DMS79 (cell line): ENCODE measurements around the gene DEF6.
A peak's percentile ranks its signal among the peaks of the same experiment; 100 is the strongest.
"Not testable (repeated sequence)": the region's sequence is repeated elsewhere in the genome, so short reads cannot be mapped to it uniquely, and the experiment has no call there.

Experiments
- DNase-seq: peaks from one replicate; lab custom pipeline; 2025; lab: John Stamatoyannopoulos, UW

Gene DEF6

DNA sequence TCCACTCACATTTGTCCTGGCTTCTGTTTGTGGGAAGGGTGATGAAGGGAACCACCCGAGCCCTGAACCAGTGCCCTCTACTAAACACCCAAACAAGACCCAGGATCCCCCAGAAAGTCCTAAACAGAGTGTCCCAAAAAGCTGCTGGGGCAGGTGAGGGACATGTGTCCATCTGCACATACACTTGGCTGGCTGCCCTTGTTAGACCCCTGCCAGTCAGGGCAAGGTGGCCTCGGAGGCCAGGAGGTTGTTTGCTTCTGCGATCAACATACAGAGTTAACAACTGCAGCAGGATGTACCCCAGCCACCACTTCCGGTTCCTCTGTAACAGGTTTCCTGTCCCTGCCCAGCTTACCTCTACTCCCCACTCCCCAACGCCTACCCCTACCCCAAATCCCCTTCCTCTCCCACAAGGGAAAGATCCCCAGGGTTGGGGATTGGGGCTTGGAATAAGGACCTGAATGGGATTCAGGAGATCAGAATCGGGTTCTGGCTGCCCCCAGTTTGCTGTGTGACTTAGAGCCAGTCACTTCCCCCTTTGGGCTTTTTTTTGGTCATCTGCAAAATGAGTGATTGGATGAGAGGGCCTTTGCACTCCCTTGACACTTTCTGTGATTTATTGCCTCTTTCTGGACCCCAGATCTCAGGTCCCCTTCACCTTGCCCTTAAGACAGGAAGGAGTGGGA is 13.9 kb downstream of the DEF6 start:
- no peak for DNase-seq

DNA sequence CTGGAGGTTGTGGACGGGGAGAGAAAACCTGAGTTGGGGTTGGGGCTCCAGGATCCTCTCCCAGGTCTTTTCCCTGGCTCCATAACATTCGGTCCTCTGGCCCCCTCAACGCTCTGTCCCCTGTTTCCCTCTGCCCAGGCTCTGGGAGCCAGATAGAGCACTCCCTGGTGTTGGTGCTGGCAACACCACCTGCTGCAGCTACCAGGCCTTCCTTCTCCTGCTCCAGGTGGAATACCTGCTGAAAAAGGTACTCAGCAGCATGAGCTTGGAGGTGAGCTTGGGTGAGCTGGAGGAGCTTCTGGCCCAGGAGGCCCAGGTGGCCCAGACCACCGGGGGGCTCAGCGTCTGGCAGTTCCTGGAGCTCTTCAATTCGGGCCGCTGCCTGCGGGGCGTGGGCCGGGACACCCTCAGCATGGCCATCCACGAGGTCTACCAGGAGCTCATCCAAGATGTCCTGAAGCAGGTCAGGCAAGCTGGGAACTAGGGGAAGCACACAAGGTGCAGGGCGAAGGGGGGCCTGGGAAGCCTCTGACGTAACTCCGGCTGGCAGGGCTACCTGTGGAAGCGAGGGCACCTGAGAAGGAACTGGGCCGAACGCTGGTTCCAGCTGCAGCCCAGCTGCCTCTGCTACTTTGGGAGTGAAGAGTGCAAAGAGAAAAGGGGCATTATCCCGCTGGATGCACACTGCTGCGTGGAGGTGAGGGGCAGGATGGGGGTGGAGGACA is 14.6 kb downstream of the DEF6 start:
- DNase-seq, result no peak

DNA sequence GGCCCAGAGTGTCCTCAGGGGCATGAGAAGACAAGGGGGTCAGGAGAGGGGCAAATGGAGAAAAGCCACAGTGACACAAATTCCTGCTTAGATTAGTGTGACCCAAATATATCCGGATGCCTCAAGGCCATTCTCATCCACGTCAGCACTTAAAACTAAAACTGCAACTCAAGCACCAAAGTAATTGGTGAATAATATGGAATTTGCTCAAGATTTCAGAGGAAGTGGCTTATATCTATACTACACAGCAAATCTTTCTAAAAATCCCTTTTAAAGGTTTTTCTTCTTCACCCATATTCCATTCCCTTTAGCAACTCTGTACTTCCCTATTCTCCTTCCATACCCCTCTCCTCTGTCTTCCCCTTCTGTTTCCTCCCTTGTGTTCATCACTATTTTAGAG is 15.2 kb downstream of the DEF6 start:
- DNase-seq, result no peak

DNA sequence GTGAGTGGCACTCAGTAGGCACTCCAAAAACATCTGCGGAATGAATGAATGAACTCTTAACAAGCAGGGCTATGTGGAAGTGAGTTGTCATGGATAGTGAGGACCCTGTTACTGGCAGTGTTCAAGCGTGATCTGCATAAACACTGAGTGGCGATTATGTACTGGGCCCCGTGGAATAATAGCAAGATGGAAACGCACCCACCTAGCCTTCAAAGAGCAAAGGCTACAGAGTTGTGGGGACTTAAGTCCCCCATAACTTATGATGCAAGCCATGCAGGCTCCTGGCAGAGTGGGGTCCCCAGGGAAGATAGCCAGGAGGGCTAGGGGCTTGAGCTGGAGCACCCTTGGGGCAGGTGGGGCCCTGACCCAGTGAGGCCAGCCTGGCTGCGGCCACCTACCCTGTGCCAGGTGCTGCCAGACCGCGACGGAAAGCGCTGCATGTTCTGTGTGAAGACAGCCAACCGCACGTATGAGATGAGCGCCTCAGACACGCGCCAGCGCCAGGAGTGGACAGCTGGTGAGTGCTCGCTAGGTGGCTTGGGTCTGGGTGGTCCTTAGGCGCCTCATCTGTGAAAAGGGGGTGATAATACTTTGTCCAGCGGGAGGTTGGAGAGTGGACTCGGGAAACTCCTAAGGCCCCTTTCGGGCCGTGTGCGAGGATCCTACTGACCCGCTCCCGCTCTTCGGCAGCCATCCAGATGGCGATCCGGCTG is 20.0 kb downstream of the DEF6 start:
- DNase-seq, result no peak

DNA sequence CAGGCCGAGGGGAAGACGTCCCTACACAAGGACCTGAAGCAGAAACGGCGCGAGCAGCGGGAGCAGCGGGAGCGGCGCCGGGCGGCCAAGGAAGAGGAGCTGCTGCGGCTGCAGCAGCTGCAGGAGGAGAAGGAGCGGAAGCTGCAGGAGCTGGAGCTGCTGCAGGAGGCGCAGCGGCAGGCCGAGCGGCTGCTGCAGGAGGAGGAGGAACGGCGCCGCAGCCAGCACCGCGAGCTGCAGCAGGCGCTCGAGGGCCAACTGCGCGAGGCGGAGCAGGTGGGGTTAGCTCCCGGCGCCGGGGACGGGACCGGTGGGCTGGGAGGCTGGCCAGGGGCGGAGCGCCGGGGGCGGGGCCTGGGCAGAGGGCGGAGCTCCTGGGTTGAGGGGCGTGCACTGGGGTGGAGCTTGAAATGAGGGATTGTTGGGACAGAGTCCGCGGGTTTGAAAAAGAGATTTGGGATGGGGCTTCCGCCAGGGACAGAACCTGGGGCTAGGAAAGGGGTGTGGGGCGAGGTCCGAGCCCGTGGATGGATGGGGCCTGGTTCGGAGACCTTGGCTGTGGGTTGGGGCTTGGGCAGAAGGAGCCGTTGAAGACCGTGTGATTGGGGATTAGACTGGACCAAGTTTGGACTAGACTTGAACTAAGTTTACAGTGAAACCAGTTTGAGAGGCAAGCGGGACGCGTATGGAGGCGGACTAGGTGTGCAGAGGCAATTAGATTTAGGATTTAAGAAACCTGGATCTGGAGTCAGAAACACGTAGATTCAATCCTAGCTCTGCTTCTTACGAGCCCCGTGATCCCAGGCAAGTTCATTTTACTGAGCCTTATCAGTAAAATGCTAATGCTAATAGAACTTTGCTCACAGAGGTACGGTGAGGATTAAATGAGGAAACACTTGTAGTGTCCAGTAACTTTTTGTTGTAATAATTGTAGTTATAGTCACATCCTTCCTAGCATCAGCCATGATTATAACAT is 20.9 kb downstream of the DEF6 start:
- peak; percentile 70 for DNase-seq

DNA sequence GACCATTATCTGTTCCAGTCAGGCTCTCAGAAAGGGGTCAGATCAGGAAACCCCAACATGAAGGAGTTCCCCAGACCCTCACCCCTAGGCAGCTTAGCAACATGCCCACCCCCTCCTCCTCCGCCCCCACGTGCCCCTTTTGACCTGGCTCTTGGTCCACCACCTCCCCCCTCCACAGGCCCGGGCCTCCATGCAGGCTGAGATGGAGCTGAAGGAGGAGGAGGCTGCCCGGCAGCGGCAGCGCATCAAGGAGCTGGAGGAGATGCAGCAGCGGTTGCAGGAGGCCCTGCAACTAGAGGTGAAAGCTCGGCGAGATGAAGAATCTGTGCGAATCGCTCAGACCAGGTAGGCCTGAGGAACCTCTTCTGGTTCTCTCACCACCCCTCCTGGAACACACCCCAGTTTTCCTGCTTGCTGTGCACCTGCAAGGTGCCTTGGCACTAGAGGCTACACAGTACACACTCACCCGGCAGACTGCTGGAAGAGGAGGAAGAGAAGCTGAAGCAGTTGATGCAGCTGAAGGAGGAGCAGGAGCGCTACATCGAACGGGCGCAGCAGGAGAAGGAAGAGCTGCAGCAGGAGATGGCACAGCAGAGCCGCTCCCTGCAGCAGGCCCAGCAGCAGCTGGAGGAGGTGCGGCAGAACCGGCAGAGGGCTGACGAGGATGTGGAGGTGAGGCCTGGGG is 21.9 kb downstream of the DEF6 start:
- DNase-seq, result no peak

DNA sequence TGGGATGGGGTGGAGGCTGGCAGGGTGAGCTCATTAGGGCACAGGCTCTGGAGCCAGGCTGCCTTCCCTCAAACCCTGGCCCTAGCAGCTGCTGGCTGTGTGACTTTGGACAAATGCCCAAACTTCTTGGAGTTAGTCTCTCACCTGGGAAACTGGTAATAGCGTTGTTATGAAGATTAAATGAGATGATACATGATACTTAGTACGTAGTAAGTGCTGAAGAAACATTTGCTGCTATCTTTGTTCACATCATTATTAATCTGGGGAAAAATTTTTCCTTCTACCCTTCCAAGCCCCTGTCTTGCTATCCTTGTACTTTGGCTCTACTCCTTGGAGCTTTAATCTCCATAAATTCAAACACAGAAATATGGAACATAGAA is 22.4 kb downstream of the DEF6 start:
- DNase-seq, result no peak

DNA sequence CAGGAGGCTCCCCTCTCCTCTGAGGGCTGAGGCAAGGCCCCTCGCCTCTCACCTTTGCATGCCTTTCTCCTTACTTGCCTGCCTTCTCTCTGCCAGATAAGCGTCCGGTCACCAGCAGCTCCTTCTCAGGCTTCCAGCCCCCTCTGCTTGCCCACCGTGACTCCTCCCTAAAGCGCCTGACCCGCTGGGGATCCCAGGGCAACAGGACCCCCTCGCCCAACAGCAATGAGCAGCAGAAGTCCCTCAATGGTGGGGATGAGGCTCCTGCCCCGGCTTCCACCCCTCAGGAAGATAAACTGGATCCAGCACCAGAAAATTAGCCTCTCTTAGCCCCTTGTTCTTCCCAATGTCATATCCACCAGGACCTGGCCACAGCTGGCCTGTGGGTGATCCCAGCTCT is 23.5 kb downstream of the DEF6 start:
- no peak for DNase-seq

DNA sequence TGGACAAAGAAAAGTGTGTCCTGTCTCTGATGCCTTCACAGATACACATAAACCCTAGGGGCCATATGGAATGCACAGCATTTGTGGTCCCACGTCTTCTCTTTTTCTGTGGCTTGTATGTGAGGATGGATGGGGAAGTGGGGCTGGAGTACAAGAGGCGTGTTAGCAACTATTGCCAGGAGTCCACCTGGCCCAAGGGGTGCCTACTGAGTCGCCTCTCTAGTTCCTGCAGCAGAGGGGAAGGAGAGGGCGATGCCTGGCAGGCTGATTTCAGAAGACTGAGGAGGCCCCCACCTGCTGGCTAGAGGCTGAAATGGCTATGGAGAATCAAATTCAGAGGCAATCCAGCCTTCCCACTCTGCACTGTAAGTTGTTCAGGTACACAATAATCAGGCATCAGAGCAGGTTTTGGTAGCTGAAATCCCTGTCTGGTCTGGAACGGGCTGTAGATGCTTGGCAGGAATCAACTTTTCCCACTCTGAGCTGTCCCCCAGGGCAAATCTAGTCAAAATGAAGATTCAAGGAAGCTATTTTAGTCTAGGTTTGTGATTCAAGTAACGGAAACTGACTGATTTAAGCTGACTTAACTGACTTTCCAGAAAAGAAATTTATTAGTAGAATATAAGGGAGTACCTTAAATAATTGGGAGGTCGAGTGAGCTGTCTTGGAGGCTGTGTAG is 29.9 kb downstream of the DEF6 start:
- peak; percentile 3 for DNase-seq

DNA sequence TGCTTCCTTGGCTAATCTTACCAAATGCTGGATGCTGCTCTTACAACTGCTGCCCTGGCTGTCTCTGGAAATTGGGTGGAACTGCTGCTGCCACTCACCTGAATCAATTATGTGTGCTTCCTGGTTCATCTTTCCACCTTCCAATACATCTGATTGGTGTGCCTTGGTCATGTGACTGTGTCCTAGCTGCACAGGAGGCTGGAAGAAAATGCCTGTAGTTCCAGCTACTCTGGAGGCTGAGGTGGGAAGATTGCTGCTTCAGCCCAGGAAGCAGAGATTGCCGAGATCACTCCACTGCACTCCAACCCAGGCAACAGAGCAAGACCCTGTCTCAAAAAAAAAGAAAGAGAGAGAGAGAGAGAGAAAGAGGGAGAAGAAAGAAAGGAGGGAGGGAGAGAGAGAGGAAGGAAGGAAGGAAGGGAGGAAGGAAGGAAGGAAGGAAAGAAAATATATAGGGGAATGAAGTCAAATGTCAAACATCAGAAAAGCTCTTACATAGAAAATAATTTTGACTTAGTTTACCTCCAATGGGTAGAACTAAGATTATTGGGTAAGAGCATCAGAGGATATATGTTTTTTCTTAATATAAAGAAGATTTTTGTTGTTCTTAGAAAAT is 30.6 kb downstream of the DEF6 start:
- no peak for DNase-seq

DNA sequence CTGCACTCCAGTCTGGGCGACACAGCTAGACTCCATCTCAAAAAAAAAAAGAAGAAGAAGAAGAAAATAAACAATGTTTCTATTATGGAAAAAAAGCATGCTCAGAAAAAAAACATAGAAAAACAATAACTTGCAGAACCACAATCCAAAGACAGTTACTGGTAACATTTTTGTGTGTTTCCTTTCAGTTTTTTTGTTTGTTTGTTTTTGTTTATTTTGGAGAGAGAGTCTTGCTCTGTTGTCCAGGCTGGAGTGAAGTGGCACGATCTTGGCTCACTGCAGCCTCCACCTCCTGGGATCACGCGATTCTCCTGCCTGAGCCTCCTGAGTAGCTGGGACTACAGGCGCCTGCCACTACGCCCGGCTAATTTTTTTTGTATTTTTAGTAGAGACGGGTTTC is 31.3 kb downstream of the DEF6 start:
- not testable (repeated sequence) for DNase-seq

DNA sequence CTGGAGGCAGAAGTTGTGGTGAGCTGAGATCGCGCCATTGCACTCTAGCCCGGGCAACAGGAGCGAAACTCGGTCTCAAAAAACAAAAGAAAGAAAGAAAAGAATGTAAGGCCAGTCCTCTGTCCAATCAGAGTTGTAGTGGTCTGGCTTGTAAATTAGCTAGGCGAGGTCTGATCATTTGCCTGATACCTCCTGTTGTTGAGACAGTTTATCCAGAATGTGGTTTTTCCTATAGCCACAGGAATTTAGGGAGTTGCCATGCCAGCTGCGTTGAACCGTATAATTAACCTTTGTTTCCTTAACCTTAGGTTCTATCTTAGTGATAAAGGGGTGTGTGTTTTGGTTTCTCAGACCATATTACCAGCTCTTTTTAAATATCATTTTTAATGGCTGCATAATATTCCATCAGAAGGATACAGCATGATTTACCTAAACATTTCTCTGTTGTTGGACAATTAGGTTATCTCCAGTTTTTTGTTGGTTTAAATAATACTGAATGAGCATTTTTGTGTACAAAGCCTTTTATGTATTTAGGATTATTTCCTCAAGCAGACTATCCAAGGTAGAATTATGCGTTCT is 33.0 kb downstream of the DEF6 start:
- no peak for DNase-seq

DNA sequence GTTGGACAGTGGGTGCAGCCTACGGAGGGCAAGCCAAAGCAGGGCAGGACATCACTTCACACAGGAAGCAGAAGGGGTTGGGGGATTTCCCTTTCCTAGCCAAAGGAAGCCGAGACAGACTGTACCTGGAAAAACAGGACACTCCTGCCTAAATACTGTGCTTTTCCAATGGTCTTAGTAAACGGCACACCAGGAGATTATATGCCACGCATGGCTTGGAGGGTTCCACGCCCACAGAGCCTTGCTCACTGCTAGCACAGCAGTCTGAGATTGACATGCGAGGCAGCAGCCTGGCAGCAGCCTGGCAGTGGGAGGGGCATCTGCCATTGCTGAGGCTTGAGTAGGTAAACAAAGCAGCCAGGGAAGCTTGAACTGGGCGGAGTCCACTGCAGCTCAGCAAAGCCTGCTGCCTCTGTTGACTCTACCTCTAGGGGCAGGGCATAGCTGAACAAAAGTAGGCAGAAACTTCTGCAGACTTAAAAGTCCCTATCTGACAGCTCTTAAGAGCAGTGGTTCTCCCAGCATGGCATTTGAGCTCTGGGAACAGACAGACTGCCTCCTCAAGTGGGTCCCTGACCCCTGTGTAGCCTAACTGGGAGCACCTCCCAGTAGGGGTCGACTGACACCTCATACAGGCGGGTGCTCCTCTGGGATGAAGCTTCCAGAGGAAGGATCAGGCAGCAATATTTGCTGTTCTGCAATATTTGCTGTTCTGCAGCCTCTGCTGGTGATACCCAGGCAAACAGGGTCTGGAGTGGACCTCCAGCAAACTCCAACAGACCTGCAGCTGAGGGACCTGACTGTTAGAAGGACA is 34.7 kb downstream of the DEF6 start:
- DNase-seq, result peak; percentile 60

DNA sequence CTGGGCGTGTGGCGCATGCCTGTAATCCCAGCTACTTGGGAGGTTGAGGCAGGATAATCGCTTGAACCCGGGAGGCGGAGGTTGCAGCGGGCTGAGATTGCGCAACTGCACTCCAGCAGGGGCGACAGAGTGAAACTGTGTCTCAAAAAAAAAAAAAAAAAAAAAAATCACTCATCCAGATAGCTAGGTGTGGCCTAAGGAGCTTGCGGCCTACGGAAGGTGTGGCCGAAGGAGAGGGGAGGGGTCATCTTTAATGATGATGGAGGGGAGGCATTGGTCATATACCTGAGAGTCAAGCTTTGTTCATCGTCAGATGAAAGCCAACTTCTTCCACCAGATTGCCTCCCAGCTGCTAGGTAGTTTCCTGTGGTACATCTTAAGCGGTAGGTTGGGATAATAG is 43.9 kb downstream of the DEF6 start:
- no peak for DNase-seq

DNA sequence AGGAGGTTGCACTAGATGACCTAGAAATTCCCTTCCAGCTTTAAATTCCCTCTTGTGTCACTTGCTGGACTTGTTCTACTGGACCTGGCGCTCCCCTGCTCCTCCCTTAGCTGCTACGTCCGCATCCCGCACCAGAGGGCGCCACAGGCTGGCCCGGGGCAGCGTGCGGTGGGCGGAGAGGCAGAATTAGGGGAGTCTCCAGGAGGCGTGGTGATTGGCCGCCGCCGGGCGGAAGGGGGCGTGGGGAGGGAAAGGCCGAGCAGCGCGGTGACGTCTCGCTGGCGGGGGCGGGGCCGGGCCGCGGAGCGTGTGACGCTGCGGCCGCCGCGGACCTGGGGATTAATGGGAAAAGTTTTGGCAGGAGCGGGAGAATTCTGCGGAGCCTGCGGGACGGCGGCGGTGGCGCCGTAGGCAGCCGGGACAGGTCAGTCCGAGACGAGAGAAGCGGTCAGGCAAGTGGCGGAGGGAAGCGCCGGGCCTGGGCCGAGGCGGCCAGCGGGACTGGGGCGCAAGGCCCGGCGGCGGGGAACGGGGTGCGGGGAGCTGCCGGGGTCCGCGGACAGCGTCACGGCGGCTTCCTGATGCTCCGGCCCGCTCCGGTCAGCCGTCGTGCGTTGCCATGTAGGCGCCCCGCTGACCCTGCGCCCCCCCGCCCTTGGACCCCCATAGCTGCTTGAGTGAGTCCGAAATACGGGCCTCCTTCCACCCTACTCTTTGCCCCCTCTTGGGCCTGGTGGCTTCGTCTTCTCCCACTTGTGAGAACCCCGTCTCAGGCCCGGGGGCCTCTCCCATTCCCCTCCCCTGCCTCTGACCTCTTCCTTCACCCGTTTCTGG is 44.9 kb downstream of the DEF6 start, which contains the start of gene PPARD:
PPARD (plus strand) TSS at position 301 of the 834 bp plus-strand sequence. CDS start 68,530 bp downstream, outside the sequence.
- DNase-seq, result peak; percentile 89

DNA sequence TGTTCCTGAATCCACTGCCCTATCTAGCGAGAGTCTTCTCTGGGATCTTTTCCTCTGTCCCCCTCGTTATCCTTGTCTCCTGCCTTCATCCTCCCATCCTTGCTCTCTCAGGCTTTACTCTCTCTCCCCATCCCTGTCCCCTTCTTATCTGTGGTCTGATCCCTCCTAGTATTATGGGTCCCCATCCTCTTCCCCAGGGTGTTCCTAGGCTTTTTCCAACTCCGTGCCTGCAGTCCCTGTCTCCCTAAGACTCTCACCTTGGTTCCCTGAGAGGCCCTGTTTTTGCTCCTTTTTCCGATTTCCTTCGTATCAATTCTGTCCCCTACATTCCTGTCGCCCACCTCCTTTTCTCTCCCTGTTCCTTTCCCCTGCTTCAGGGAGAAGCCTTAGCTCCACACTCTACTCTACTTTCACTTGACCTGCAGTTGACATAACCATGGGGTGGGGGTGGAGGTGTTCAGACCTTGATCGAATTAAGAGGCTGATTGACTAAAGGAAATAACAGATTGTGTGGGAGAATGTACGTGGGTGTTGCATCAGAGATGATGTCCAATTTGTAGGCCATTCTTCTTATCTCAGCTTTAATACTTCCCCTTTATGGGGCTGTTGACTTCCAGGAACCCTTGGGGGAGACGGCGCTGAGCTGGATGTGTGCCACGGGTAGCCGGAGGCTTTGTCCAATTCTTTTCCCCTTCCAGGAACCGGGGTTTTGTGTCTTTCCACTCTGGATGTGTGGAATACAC is 45.6 kb downstream of the DEF6 start:
- DNase-seq, result no peak

DNA sequence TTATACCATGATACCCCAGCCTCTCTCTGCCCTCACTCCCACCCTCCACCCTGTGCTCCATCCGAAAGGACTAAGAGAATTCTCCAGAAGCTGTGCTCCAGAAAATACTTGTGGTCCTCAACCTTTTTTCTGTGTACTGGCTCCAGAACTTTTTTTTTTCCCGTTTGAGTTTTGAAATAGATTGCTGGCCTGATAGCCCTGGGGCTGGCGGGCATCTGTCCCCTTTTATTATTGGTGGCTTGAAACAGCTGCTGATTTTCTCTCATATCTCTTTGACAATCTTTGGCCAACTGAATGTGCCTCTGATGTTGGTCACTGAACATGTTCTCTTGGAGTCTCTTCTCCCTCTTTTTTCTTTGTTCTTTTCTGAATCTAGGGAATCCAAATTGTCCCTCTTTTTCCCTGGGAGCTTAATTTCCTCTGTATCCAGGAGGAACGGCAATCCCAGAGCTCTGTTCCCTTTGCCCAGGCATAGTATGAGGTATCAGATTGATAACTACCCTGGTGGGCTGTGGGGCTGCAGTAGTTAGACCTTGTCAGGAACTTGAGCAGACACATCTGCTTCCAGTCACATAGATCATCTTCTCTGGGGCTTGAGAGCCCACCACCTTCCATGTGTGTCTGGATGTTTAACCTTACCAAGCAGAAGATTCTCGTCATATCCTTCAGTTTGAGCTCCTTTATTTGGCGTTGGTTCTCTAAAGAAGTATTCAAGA is 46.4 kb downstream of the DEF6 start:
- DNase-seq, result no peak
